Measurements from ENCODE around the gene HEXA. TPM values are rescaled to one million over a fixed set of nuclear protein-coding genes. Genes with fewer than 3 reads are reported as not detected.
A peak's percentile ranks its signal among the peaks of the same experiment; 100 is the strongest.
"Not testable (repeated sequence)": the region's sequence is repeated elsewhere in the genome, so short reads cannot be mapped to it uniquely, and the experiment has no call there.

HEXA gene
- 100 to 1,000 TPM; 109 to 172 (median 129) TPM for total RNA-seq
- 100 to 1,000 TPM in 2 of 3 donors, 10 to 100 TPM in 1; 99.1 to 104 (median 103) TPM for polyA plus RNA-seq
- long read RNA-seq, donor 1, full-length matches to known transcripts = 26 of 47 reads
- long read RNA-seq, donor 1, partial matches to known transcripts = 21 of 47 reads
- long read RNA-seq, donor 1, other reads (novel, unspliced or antisense) = 0 of 47 reads
- long read RNA-seq, donor 2, full-length matches to known transcripts = 26 of 26 reads
- long read RNA-seq, donor 2, partial matches to known transcripts = 0 of 26 reads
- long read RNA-seq, donor 2, other reads (novel, unspliced or antisense) = 0 of 26 reads

DNA sequence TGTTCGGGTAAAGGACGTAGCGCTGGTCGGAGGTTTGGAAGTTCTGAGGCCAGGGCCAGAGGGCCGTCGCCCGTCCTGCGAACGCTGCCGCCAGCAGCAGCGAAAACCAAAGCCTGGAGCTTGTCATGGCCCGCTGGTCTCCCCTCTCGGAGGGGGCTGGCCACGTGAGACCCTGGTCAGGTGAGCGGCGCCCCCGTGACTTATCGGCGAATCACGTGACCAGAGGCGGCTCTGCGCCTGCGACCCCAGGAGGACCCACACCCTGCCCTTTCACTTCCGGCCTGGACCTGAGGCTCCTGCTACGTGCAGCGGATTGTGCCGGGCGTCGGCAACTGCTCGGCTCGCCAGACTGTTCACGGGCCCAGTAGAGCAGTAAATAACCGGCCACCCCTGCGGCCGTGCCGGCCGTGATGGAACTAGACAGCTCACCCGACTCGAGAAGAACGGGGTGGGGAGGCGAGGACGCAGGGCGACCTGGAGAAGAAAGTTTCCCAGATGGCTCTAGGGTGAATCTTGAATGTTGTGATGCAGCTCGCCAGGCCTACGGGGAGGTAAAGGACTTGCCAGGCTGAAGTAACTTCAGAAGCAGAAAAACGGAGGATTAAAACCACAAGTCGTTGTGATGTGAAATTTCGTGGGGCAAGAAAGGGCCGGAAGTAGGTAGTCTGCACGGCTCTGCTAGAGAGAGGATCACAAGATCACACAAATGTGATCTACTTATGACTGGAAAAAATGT is at the start of gene HEXA:
Gene HEXA (minus strand): TSS at position 169 of the 736 bp plus-strand sequence. CDS start 42 bp downstream, at position 127.
- no peaks in the 10 kb centered on the region for H3K27me3 ChIP-seq (replicated peaks in 1 of 7)
- intact Hi-C loops (cut with DNase I; ENCODE audit: low total_unique reads) = no loop called here
- peak within 1 kb of the TSS; percentile 45 to 88 (median 72) for H3K4me3 ChIP-seq
- H3K9me3 ChIP-seq = no peaks in the 10 kb centered on the region
- TF ChIP-seq POLR2AphosphoS5 (IDR thresholded peaks at IDR 0.05) (peak; percentile 97 to 99 (median 98)), POLR2A (IDR thresholded peaks at IDR 0.05) (peak; percentile 20 to 88 (median 70)), CTCF (IDR thresholded peaks at IDR 0.05 in 8 of 11, conservative IDR thresholded peaks at IDR 0.05 in 3 of 11) (no peak)
- H3K36me3 ChIP-seq = peaks cover 0 to 10% (median 0%) of the 10 kb centered on the region in 6 donors
- peak; percentile 97 for DNase-seq
- peaks cover 15 to 60% (median 53%) of the 10 kb centered on the region in 6 donors for H3K4me1 ChIP-seq
- WGBS, 5 donors = 0 to 1% (median 0%) methylated on average over 33 to 50 of the region's 50 CpGs
- H3K27ac ChIP-seq = peak within 1 kb of the TSS; percentile 90 to 97 (median 96)

DNA sequence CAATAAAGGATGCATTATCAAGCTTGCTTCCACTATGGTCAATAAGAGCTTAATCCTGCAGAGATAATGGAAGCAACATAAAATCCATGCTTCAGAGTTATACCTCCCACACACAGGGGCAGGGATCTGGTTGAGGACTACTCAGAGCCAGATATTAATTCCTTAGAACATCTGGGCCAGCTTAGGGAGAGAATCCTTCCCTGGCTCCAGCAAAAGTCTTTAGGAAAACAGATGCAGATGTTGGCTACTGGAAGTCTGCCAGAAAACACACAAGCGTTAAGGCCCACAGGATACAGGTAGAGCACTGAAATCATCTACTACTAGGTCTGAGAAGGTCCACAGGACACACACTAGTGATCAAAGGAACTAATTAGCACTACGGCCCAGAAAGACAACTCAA is 47.4 kb upstream of the HEXA start:
- Histone ChIP-seq H3K9me3 (peaks cover 8 to 50% (median 35%) of the 10 kb centered on the region in 8 donors), H3K36me3 (no peaks in the 10 kb centered on the region), H3K4me1 (no peaks in the 10 kb centered on the region), H3K27me3 (replicated peaks in 1 of 7) (no peaks in the 10 kb centered on the region), H3K4me3 (no peak overlapping the region), H3K27ac (no peak overlapping the region)
- 76 to 95% (median 86%) methylated on average over 2 of the region's 2 CpGs for WGBS, 5 donors
- intact Hi-C loops (cut with DNase I; ENCODE audit: low total_unique reads) = no loop called here
- TF ChIP-seq POLR2AphosphoS5 (IDR thresholded peaks at IDR 0.05) (no peak), POLR2A (IDR thresholded peaks at IDR 0.05) (no peak), CTCF (IDR thresholded peaks at IDR 0.05 in 8 of 11, conservative IDR thresholded peaks at IDR 0.05 in 3 of 11) (no peak)
- DNase-seq = no peak

DNA sequence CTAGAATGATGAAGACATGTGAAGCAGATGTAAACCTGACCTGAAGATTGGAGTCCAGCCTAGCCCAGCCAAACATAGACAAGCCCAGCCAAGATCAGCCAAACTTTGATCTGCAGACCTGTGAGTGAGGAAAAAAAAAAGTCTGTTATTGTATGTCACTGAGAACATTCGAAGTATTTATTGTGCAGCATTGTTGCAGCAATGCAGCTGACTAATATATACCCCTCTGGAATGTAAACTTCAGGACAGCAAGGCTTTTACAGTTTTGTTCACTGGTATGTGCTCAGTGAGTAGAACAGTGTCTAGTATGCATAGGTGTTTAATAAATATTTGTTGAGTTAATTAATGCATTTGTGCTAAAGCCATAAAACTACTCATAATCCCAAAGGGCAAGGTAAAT is 45.7 kb upstream of the HEXA start:
- DNase-seq = no peak
- WGBS, 5 donors = 65 to 79% (median 77%) methylated on average over 1 of the region's 1 CpG
- intact Hi-C loops (cut with DNase I; ENCODE audit: low total_unique reads) = no loop called here
- Histone ChIP-seq H3K27ac (no peak overlapping the region), H3K4me1 (no peaks in the 10 kb centered on the region), H3K27me3 (replicated peaks in 1 of 7) (no peaks in the 10 kb centered on the region), H3K9me3 (peaks cover 8 to 32% (median 19%) of the 10 kb centered on the region in 8 donors), H3K36me3 (no peaks in the 10 kb centered on the region), H3K4me3 (no peak overlapping the region)
- no peak for TF ChIP-seq CTCF (IDR thresholded peaks at IDR 0.05 in 8 of 11, conservative IDR thresholded peaks at IDR 0.05 in 3 of 11)
- TF ChIP-seq POLR2A (IDR thresholded peaks at IDR 0.05) = no peak
- no peak for TF ChIP-seq POLR2AphosphoS5 (IDR thresholded peaks at IDR 0.05)

GRCh38 chr15:72420576-72420975 is 44.8 kb upstream of the HEXA start:
- intact Hi-C loops (cut with DNase I; ENCODE audit: low total_unique reads) = no loop called here
- H3K4me3 ChIP-seq = no peak overlapping the region
- WGBS, 5 donors = 32 to 64% (median 43%) methylated on average over 2 of the region's 2 CpGs

DNA sequence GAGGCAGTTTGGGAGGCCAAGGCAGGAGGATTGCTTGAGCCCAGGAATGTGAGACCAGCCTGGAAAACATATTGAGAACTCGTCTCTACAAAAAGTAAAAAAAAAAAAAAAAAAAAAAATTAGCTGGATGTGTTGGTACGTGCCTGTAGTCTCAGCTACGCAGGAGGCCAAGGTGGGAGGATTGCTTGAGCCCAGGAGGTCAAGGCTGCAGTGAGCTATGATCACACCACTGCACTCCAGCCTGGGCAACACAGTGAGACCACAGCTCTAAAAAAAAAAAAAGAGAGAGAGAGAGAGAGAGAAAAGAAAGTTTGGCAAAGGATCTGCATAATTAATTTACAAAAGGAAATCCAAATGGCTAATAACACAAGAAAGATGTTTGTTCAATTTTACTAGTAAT is 44.0 kb upstream of the HEXA start:
- H3K27me3 ChIP-seq (replicated peaks in 1 of 7); H3K4me1 ChIP-seq; intact Hi-C loops (cut with DNase I; ENCODE audit: low total_unique reads); H3K36me3 ChIP-seq; DNase-seq; H3K4me3 ChIP-seq; H3K27ac ChIP-seq: not testable (repeated sequence)
- peaks cover 0 to 18% (median 5%) of the 10 kb centered on the region in 8 donors for H3K9me3 ChIP-seq
- WGBS, 5 donors = 70 to 91% (median 86%) methylated on average over 3 of the region's 3 CpGs

More at GRCh38 chr15:72420576-72420975, 44.8 kb upstream of the HEXA start:
- no peaks in the 10 kb centered on the region for H3K27me3 ChIP-seq (replicated peaks in 1 of 7)
- no peaks in the 10 kb centered on the region for H3K36me3 ChIP-seq
- no peaks in the 10 kb centered on the region for H3K4me1 ChIP-seq
- DNase-seq = no peak
- H3K27ac ChIP-seq = no peak overlapping the region
- peaks cover 0 to 23% (median 11%) of the 10 kb centered on the region in 8 donors for H3K9me3 ChIP-seq
- TF ChIP-seq POLR2AphosphoS5 (IDR thresholded peaks at IDR 0.05) = no peak
